ENCODE data around the gene HPS4. TPM values are rescaled to one million over a fixed set of nuclear protein-coding genes. Genes with fewer than 3 reads are reported as not detected.
A peak's percentile ranks its signal among the peaks of the same experiment; 100 is the strongest.
"Not testable (repeated sequence)": the region's sequence is repeated elsewhere in the genome, so short reads cannot be mapped to it uniquely, and the experiment has no call there.

The HPS4 gene
- polyA plus RNA-seq (2012; ENCODE audit: insufficient read depth, insufficient read length) = 55.0 TPM

DNA sequence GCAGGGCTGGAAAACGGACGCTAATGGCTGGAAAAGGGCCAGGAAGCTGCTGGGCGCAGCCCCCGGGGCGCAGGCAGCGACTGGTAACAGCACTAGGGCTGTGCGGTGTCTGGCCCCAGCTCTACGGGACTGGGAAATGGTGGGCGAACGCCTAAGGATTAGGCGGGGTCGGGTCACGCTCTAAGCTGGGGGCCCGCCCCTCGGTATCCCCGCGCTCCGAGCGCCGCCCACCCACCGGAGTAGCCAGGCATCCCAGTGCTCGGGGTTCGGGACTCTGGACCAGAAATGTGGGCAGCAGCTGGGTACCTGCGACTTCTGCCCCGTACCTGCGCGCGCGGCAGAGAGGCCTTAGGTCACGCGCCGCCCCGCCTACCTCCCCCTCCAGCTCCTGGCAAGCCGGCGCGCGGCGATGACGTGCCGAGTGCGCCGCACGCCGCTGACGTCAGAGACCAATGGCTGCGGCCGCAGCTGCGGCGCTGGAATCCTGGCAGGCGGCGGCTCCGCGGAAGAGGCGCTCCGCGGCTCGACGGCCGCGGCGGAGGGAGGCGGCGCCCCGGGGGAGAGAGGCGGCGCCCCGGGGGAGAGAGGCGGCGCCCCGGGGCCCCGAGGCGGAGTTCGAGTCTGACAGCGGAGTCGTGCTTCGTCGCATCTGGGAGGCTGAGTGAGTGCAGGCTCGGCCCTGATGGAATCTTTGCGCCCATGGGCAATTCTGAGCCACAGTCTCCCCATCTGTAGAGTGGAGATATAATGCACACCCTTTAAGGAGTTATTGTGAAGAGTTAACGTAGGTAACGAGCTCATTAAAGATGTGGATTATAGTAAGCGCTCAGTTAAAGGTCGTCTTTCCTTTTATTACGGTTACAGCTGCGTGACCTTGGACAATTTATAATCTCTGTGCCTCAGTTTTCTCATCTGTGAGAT, at the start of gene HPS4, which contains the start of gene SRRD:
Gene HPS4, minus strand, starts transcription at position 345 of the 921 bp plus-strand sequence. CDS start 2,021 bp downstream, outside the sequence.
Gene SRRD, plus strand, starts transcription at position 439 of the 921 bp plus-strand sequence. Its CDS starts 14 bp downstream, at position 453.
- H3K4me3 ChIP-seq (ENCODE audit: low read length) = peak within 1 kb of the TSS; percentile 77
- peak; percentile 86 for DNase-seq (ENCODE audit: low read depth, low spot score)

DNA sequence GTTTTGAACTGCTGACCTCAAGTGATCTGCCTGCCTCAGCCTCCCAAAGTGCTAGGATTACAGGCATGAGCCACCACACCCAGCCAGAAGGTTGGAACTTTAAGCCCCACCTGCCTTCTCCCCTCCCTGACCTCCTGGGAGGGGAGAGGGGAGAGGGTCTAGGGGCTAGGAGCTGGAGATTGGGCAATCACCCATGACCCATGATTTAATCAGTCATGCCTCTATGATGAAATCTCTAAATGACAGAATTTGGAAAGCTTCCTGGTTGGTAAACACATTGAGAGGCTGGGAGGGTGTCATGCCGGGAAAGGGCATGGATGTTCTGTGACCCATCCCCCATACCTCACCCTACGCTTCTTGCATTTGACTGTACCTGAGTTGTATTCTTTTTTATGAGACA, 45.8 kb upstream of the HPS4 start:
- DNase-seq (ENCODE audit: low read depth, low spot score) = no peak
- no peak overlapping the region for H3K4me3 ChIP-seq (ENCODE audit: low read length)

DNA sequence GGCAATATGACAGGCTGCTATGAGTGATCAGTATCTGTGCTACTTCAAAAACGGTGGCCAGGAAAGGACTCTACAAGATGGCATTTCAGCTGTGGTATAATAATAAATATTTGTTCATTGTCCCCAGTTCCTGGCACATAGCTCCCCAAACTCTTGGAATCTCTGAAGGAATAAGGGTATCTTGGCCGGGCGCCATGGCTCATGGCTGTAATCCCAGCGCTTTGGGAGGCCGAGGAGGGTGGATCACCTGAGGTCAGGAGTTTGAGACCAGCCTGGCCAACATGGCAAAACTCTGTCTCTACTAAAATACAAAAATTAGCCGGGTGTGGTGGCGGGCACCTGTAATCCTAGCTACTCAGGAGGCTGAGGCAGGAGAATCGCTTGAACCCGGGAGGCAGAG, 44.9 kb upstream of the HPS4 start:
- not testable (repeated sequence) for H3K4me3 ChIP-seq (ENCODE audit: low read length); DNase-seq (ENCODE audit: low read depth, low spot score)

DNA sequence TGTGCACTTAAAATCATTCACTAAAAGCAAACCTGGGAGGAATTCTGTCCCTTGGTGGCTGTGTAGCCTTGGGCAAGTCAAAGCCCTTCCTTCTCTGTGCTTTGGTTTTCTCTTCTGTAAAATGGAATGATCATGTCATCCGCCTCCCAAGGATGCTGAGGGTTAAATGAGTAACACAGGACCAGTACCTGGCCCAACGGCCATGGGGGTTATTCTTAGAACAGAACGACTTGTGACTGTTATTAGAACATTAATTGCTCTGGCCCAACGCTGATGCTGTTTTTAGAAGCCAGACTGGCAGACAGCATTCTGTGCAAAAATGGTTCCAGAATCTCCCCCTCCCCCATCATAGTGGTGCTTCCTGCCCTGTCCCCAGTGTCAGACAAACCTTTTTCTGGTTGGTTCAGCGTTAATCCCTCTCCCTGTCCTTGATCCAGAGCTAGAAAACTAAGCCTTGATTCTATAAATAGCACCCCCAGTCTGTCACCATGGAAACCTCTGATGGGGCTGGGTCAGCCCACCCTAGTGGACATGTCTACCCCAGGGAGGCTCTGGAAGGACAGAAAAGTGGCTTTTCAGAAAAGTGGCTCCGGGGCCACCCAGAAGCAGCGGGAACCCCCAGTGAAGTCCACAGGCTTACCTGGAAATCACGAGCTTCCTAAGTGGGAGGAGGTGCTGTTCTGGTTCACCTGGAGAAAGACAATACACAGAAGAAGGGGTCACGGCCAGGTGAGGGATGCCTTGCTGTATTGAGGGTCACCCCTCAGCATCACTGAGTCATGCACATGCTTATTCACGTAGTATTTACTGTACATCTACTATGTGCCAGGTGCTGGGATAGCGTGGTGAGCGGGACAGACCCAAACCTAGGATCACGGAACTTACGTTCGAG, 44.2 kb upstream of the HPS4 start:
- no peak for DNase-seq (ENCODE audit: low read depth, low spot score)
- no peak overlapping the region for H3K4me3 ChIP-seq (ENCODE audit: low read length)

DNA sequence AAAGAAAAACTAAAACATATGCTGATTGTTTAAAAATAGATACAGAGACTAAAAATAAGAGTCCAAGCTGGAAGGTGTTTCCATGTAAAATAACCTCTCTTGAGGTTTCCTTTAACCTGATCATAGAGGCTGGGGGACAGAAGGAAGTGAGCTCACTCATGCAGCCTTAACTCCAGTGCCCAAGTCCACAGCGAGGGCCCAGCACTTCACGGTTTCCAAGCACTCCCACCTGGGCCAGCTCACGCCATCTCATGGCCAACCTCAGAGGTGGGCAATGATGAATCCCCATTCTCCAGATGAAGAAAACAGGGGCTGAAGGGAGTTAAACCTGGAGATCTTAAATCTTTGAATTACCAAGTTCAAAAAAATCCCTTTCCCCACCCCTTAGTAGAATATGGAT, 43.6 kb upstream of the HPS4 start:
- H3K4me3 ChIP-seq (ENCODE audit: low read length) = no peak overlapping the region
- no peak for DNase-seq (ENCODE audit: low read depth, low spot score)

DNA sequence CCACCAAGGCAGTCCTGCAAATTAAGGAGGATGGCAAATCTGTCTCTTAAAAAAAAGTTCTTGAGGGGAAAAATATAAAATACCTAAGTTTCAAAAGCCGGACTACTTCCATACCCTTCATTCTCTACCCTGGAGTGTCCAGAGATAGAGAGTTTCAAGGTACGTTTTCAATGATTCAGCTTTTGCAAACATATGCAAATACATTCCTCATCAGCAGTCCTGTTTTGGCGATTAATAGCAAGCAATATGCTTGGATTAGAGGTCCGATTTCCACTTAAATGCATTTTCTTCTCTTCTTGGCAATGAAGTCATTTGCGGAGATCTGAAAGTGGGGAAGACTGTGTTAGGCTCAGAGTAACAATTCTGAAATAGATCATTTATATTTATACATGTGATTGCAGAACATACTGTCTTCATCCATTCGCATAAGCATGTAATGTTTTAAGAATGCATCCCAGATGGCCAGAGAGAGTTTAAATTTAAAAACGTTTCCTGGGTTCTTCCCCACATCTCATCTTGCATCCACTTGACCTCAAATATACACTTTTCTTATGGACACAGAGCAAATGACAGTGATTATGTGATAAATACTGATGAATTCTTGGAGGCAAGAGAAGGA, 42.5 kb upstream of the HPS4 start:
- H3K4me3 ChIP-seq (ENCODE audit: low read length) = no peak overlapping the region

DNA sequence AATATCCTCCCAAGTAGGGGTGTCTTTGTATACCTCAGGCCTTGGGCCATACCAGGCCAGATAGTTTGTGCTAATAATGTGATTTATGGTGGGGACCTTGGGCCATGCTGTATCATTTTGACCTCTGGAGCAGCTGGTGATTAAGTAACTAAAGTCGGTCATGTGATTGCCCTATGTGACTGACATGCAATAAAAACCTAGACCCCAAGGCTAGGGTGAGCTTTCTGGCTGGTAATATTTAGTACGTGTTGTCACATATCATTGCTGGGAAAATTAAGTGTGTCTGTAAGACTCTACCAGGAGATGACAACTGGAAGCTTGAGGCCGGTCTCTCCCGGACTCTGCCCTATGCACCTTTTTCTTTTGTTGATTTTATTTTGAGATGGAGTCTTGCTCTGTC, 41.3 kb upstream of the HPS4 start:
- H3K4me3 ChIP-seq (ENCODE audit: low read length) = no peak overlapping the region
- DNase-seq (ENCODE audit: low read depth, low spot score) = no peak

More for the DNA sequence above, 42.5 kb upstream of the HPS4 start:
- no peak for DNase-seq (ENCODE audit: low read depth, low spot score)

DNA sequence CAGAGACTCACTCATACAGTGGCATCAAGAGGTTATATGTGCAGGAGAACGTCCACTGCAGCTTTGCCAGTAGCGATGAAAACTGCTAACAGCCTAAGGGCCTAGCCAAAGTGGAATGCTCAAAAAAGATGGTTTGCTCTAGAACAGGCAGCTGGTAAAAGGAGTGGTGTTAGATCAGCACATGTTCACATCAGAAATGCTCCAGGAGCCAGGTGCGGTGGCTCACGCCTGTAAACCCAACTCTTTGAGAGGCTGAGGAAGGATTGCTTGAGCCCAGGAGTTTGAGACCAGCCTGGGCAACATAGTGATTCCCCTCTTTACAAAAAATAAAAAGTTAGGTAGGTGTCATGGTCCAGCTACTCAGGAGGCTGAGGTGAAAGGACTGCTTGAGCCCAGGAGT, 39.0 kb upstream of the HPS4 start:
- DNase-seq (ENCODE audit: low read depth, low spot score) = no peak
- no peak overlapping the region for H3K4me3 ChIP-seq (ENCODE audit: low read length)

DNA sequence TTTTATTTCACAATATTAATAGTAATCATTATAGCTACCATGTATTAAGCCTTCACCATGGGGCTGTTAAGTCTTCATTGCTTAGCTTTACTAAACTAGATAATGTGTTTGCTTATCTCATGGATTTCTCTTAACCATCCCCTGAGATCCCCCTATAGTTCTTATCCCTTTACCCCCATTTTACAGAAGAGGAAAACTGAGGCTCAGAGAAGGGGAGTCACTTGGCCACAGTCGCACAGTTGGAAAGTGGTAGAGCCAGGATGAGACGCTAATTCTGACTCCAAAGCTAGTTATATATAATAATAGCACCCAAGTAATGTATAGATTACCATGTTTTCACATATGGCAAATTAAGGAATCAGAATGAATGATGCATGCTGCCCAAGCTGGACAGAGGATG, 38.4 kb upstream of the HPS4 start:
- no peak overlapping the region for H3K4me3 ChIP-seq (ENCODE audit: low read length)
- no peak for DNase-seq (ENCODE audit: low read depth, low spot score)

DNA sequence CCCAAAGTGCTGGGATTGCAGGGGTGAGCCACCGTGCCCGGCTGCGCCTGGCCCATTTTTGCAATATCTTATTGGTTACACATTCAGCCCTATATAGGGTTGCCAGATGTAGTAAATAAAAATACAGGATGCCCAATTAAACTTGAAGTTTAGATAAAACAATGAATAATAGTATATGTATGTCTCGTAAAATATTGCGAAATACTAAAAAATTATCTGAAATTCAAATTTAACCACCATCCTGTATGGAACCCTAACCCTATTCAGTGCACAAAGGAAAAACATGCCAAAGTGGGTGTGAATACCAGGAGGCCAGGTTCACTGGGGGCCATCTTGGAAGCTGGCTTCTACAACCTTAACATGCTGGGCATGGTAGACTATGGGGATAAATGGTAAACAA, 33.8 kb upstream of the HPS4 start:
- no peak for DNase-seq (ENCODE audit: low read depth, low spot score)
- no peak overlapping the region for H3K4me3 ChIP-seq (ENCODE audit: low read length)

DNA sequence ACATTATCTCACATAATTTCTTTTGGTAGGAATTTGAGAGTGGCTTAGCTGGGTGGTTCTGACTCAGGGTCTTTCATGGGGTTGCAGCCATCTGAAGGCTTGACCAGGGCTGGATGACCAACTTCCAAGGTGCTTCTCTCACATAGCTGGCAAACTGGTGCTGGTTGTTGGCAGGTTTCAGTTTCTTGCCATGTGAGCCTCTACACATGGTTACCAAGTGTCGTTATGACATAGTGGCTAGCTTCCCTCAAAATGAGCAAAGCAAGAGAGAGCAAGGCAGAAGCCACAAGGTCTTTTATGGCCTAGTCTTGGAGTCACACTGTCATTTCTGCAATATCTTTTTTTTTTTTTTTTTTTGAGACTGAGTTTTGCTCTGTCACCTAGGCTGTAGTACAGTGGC, 32.9 kb upstream of the HPS4 start:
- H3K4me3 ChIP-seq (ENCODE audit: low read length) = no peak overlapping the region
- no peak for DNase-seq (ENCODE audit: low read depth, low spot score)

DNA sequence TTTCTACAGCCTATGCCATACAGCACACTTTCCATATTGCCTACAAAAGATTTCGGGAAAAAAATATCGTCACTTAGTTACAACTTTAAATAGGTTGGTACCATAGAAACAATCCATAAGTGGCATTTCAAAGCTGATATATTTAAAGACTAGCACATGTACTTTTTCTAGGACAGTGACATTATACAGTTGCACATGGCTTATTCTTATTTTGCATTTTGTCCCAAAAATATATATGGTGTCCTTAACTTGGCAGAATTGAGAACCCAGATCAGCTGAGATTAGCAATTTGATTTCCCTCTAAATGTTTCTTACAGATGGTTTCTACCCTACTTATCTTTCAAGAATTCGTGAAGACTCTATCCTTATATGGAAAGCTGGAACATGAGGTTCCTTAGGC, 32.3 kb upstream of the HPS4 start:
- H3K4me3 ChIP-seq (ENCODE audit: low read length) = no peak overlapping the region
- no peak for DNase-seq (ENCODE audit: low read depth, low spot score)

DNA sequence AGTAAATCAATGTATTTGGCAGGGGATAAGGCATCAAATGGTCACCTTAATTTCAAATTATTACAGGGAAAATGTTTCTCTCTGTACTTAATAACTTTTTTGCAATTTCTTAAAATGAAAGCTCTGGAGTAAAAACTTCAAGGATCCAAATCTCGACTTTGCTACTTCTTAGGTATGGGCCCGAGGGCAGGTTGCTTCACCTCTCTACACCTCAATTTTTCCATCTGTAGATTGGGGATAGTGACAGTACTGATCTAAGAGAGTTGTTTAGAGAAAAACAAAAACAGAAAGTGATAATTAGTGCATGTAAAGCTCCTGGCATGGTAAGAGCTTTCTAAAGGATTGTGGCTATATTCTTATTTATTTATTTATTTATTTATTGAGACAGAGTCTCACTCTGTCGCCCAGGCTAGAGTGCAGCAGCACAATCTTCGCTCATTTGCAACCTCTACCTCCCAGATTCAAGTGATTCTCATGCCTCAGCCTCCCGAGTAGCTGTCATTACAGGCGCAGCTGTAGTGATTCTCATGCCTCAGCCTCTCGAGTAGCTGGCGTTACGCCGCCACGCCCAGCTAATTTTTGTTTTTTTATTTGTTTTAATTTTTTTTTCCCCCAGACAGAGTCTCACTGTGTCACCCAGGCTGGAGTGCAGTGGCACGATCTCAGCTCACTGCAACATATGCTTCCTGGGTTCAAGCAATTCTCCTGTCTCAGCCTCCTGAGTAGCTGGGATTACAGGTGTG, 31.0 kb upstream of the HPS4 start:
- no peak for DNase-seq (ENCODE audit: low read depth, low spot score)
- no peak overlapping the region for H3K4me3 ChIP-seq (ENCODE audit: low read length)

DNA sequence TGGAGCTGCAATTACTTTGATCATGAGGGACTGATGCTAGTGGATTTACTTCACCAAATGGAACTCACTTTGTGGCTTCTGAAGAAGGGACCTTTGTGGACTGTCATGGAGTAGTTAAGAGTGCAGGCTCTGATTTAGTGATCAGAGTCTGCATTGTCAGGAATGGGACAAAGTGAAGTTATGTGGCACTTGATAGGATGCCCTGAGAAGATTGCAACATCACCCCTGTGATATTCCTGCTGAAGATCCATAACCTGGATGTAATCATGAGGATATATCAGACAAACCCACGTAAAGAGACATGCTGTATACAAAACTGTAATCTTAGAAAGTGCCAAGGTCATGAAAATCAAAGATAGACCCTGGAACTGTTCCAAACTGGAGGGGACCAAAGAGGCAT, 30.3 kb upstream of the HPS4 start:
- H3K4me3 ChIP-seq (ENCODE audit: low read length) = no peak overlapping the region
- DNase-seq (ENCODE audit: low read depth, low spot score) = no peak

DNA sequence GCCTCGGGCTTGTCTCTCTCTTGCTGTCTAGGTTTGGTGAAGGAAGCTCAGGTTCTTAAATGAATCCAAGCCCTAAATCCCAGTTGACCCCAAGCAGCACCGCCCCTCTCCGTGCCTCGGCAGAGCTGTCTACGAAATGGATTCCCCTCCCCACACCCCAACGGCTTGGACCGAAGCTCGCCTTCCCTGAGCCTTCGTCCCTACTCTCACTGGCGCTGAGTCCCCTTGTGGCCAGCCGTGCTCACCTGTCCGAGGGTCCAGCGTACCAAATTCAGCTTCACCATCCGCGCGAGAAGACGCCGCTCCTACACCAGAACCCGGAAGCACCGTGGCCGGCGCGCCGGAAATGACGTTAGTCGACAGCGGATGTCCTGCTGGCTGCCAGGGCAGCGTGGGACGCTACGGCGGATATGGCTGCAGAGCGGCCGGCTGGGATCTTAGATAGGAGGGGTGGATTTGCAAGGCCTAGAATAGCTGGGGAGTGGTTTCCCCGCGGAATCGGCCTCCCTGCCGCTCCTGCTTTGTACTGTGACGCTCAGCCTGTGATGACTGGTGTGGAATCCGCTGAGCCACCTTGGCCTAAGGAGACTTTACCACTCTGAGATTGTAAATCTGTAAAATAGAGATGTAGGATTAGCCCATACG, 28.7 kb upstream of the HPS4 start, which contains the start of gene TFIP11:
Gene TFIP11, minus strand, starts transcription at position 325 of the 645 bp plus-strand sequence. CDS start 2,201 bp downstream, outside the sequence.
- H3K4me3 ChIP-seq (ENCODE audit: low read length) = peak within 1 kb of the TSS; percentile 99
- peak; percentile 70 for DNase-seq (ENCODE audit: low read depth, low spot score)

DNA sequence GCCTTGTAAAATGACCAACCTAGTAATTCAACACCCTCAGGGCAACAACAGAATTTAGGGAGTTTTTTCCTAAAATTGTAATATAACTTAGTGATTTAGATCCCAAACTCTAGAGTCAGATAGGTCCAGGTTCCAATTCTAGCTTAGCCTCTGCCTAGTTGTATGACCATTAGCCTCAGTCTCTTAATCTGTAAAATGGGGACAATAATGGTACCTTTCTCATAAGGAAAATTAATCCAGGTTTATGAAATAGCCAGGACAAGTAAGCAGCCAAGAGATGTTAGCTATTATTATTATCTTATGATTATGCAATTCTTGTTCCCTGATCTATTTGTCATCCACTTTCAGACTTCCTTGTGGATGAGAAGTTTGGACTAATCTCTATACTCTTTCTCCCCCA, 24.6 kb upstream of the HPS4 start:
- no peak overlapping the region for H3K4me3 ChIP-seq (ENCODE audit: low read length)
- no peak for DNase-seq (ENCODE audit: low read depth, low spot score)

DNA sequence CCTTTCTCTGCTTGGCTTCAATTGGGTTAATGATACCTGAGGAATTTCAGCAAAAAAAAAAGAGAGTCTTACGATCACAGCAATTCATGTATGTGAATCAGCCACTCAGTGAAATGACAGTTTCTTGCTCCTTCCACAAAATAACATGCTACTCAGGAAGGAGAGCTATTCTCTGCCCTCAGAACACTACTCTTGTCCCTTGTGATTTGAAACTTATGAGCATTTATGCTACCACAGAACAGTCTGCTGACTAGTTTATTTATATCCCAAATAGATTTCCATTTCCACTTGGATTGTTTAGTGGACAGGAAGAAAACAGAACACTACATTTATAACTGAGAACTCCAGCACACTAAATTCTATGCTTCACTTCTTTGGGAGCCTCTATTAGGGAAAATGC, 20.2 kb upstream of the HPS4 start:
- H3K4me3 ChIP-seq (ENCODE audit: low read length) = no peak overlapping the region
- no peak for DNase-seq (ENCODE audit: low read depth, low spot score)

Measured in Jurkat, Clone E6-1 (cell line).